Hematopoietic multipotent progenitor cell treated with erythropoietin and hydrocortisone succinate and interleukin-3 and kit ligand, for 8 days (in vitro differentiated cells): ENCODE data around the gene TBATA.
"Not testable (repeated sequence)": the region's sequence is repeated elsewhere in the genome, so short reads cannot be mapped to it uniquely, and the experiment has no call there.

Experiments used
- DNase-seq: peaks from one replicate; pipeline ENCODE4 v3.0.0-alpha.2; 2015

Gene TBATA

DNA sequence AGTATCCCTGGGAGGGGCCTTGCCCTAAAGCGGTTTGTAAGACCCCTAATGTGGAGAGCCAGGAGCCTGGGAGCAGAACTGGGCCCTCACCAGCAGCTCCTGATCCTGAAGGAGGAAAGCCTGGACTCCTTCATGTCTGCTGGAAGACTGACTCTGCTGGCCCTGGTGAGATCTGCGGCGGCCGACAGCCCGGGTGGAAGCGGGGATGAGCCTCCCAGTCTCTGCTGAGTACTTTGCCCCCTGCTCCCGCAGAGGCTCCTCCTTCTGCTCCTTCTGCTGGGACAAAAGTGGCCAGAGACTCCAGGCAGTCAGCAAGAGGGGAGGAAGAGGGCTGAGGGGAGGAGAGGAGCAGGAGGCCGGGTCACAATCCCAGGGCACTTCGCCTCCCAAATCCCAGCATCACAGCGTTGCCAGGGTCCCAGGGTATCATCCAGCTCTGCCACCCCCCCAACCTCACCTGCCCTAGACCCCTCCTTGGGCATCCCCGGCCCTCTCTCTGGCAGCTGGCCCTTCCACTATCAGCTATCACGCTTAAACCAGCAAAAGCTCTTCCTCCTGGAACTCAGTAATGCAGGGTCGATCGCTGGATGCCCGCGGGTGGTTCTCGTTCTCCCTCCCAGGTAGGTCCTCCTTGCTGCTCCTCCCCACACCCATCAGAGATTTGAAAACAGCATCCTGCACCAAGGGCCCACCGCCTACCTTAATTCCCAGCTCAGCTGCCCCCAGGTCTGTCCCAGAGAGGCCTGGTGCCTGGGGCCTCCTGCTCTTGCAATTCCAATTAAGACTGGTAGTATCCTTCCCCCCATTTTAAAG, 7.9 kb downstream of the TBATA start:
- DNase-seq, result no peak

DNA sequence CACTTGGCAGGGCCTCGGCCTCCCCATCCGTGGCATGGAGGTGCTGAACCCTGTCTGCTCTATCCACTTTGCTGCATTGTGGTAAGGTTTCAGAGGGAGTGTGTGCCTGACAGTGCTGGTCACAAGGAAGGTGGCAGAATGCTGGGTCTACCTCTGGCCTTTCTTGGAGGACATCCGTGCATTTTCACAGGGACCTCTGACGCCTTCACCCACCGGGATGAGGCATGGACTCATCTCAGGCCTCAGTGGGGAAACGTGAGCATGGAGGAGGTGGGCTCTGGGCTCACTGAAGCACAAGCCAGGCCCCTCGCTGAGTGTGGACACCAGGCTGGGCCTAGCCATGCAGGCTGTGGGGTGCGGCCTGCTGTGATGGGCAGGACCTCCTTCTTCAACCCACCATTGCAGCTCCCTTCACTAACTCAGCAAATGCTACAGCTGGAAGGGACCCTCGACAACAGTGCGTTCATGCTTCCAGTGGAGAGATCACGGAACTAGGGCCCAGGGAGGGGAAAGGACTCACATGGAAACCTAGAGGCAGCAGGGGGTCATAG, 8.6 kb downstream of the TBATA start:
- no peak for DNase-seq

DNA sequence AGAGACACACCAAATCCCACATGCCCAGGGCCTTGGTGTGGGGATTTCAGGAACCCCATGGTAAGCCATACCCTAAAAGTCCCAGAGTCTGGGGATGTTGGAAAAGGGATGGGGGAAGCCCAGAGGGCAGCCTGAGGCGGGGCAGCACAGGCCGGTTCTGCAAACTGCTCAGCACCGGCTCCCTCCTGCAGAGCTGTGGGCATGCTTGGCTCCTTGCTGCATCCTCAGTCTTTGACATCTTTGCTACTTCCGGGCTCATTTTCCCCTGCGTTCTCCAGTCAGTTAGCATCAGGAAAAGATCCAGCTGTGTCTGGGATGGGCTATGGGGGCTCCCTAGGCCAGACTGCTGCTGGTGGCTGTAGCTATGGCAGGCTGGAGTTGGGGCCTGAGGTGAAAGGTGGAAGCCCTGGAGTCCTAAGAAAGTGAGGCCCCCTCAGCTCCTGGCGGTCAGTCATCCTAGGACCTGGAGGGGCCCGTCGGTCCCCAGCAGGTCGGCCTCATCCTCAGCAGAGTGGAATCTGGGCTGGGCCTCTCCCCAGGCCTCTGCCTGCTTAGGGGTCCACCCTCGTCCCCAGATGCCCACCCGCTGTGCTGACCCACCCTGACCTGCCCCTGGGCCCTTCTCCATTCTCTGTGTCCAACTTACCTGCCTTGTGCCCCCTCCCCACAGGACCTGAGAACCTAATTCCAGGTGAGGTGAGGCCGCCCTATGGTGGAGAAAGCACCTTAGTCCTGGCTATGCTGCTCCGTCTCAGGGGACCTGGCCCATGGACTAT, 9.3 kb downstream of the TBATA start:
- DNase-seq, result no peak

DNA sequence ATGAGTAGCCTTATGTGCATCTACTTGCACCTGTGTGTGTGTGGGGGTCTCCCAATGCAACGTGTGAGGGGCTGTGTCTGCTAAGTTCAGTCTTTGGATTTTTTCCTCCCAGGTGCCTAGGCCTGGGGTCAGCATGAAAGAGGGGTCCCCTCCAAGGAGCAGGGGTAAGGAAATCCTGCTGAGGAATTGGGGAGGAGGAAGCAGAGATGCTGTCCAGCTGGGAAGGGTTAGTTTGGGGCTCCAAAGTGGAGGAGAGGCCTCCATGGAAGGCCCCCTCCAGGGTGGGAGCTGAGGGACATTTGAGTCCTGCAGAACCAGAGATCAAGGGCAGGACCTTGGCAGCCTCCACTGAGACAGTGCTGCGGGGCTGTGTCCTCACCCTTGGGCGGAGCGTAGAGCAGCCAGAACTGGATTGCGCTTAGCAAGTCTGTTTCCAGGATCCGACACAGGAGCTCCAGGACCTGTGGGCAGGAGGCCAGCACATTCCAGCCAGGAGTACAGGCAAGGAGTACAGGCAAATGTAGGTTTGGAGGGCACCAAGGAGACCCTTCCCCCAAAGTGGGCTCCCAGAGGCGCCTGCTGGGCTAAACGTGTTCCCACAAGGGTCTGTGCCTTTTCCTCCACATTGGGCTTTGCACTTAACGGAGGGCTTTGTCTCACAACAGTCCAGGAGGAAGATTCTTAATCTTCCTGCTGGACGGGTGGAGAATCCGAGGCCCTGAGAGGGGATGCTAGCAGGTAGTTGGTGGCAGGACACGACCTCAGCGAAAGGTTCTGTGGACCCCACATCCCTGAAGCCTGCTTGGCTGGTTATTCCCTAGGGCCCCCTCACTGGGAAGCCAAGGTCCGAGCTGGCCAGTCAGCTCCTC, 10.1 kb downstream of the TBATA start:
- DNase-seq, result no peak

DNA sequence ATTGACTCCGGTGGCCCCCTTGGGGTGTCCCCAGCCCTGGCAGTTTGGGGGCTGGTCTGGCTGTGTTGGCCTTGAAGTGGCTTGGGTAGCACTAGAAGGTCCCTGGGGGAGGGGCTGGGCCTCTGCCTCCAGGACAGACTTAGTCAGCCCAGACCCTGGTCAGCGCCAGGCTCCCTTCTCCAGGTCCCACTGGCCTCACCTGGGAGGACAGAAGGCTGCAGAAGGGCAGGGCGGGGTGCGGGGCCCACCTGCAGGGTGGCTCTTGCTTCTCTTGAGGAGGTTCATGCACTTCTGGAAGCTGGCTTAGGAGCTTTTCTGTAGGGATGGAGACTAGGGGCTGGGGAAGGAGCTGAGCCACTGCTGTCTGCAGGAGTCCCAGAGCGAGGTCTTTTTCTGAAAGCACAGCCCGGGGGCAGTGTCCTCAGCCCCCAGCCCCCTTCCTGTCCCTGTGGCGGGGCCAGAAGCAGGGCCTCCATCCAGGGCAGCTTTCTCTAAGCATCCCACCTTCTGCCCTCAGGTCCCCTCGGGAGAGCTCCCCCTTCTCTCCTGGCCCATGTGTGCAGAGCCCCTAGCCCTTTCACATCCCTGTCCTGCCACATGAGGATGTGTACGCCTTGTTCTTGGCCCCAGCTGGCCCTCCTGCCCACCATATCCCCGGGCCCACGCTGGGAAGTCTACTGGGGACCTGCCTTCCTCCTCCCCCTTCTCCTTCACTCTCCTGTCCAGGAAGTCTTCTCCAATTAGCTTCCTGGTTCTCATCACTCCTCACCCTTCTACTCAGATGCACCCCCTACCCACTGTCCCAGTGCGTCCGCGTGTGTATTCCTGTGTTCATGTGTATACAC, 11.0 kb downstream of the TBATA start:
- DNase-seq, result no peak

DNA sequence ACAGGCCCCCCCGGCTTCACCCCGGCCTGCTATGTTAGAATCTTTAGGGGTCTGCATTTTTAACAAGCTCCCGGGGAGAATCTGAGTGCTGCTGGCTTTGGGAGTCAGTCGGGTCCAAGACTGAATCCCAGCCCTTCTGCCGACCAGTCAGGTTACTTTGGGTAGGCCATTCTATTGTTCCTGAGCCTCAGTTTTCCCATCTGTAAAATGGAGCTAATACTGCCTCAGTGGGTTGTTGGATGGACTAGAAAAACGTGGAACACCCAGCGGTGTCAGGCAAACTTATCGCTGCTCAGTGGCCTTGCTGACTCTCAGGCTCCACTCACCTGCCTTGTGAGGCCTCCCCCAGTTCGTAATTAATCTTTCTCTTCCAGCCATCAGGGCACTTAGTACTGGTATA, 11.7 kb downstream of the TBATA start:
- no peak for DNase-seq

DNA sequence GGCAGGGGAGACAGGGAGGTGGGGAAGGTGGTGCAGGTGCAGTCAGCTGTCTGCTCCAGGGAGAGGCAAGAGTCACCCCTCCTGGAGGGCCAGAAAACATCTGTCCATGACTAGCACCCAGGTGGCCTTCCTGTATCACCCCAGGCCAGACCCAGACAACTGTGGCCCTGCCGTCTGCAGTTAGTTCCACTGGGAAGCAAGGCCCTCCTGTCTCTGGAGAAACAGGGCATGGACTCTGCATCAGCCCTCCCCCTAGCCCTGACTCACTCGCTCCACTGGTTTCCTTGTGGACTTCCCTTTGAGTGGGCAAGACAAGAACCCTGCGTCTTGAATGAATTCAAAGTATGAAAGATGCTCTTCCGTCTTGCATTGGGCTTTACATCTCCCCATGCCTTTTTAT, 12.6 kb downstream of the TBATA start:
- no peak for DNase-seq

DNA sequence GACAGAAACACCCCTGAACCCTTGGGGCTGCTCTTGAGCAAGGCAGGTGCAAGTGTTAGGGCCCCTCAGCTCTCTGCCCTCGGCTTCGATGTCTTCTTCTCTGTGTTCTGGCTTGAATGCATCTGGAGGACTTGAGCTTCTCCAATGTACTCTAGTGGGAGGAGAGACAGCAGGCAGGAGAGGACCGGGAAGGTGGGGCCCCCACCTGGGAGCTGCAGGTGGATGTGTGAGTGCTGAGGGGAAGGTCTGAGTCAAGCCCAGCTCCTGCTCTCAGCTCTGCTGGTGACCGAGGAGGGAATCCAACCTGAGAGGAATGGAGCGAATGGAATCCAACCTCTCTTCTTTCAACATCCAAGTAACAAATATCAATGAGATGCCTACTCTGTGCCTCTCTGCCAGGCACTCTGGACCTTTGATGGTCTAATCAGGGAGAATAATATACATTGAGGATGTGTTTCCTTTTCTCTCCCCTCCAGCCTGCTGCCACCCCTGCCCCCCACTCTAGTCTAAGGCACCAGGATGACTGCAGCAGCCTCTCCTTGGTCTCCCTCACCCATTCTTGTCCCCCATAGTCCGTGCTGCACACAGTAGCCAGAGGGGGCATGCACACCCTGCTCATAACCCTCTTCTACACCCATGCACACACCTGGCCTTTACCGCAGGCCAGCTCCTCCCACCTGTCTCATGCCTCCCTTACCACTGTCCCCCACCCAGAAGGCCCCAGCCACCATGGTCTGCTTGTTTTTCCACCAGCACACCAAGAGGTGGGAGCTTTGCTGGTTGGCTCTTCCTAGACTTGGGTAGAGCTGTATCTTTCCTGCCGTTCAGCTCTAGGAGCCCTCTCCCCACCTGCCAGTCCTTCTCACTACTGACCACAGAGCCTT, 13.6 kb downstream of the TBATA start:
- DNase-seq, result no peak

DNA sequence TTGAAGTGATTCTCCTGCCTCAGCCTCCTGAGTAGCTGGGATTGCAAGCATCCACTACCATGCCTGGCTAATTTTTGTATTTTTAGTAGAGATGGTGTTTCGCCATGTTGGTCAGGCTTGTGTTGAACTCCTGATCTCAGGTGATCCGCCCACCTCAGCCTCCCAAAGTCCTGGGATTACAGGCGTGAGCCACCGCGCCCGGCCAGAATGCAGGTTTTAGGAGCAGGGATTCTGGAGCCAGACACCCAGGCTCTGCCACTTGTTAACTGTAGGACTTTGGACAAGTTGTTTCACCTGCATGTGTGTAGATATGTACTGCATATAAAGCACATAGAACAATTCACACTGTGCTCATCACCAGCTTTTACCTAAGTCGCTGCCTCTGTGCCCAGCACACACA, 14.7 kb downstream of the TBATA start:
- DNase-seq, result not testable (repeated sequence)

DNA sequence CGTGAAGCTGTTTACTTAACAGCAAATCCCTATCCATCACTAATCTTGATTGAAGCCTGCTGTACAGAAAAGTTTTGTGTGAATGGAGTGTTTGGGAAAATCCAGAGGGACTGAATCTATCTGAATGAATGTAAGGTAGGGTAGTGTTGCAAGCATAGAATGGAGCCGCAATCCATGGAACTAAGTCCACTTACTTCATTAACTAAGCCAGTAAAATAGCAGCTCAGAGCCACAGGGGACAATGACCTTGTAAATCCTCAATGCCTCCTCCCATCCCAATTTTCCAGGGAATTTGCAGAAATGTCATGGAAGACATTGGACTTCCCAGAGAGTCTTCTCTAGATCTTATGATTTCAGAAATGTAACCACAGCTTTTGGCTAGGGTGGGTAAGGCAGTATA, 15.2 kb downstream of the TBATA start:
- DNase-seq, result no peak

DNA sequence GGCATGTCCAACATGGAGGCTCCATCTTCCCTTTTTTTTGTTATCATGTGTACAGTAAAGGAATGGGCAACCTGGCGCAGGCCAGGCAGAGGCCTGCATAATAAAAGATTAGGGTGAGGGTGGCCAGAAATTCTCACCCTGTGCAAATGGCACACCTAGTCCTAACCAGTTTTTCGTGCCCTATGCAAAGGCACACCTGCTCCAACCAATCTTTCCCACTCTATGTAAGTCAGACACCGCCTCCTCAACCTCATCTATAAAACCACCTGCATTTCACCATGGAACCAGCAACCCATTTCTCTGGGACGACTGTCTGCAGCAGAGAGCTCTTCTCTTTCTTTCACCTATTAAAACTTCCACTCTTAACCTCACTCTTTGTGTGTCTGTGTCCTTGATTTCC, 16.1 kb downstream of the TBATA start:
- DNase-seq, result no peak

DNA sequence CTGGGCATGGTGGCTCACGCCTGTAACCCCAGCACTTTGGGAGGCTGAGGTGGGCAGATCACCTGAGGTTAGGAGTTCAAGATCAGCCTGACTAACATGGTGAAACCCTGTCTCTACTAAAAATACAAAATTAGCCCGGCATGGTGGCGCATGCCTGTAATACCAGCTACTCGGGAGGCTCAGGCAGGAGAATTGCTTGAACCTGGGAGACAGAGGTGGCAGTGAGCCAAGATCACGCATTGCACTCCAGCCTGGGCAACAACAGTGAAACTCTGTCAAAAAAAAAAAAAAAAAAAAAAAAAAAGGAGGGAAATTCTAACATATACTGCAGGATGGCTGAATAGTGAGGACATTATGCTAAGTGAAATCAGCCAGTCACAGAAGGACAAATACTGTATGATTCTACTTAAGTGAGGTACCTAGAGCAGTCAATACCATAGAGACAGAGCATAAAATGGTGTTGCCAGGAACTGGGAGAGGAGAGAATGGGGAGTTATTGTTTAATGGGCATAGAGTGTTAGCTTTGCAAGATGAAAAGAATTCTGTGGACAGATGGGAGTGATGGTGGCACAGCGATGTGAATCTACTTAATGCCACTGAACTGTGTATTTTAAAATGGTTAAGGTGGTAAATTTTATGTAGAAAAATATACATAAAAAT, 17.0 kb downstream of the TBATA start:
- DNase-seq, result not testable (repeated sequence)

DNA sequence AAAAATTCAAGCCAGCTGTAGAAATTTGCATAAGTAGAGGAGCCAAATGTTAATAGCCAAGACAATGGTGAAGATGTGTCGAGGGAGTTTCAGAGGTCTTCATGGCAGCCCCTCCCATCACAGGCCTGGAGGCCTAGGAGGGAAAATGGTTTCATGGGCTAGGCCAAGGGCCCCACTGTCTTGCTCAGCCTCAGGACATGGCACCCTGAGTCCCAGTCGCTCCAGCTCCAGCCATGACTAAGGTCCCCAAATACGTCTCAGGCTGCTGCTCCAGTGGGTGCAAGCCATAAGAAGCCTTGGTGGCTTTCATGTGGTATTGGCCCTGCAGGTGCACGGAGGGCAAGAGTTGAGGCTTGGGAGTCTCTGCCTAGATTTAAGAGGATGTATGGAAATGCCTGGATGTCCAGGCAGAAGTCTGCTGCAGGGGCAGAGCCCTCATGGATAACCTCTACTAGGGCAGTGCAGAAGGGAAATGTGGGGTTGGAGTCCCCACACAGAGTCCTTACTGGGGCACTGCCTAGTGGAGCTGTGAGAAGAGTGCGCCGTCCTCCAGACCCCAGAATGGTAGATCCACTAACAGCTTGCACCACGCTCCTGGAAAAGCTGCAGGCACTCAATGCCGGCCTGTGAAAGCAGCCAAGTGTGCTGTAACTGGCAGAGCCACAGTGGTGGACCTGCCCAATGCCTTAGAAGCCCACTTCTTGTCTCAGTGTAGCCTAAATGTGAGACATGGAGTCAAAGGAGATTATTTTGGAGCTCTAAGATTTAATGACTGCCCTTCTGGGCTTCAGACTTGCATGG, 19.2 kb downstream of the TBATA start:
- no peak for DNase-seq

DNA sequence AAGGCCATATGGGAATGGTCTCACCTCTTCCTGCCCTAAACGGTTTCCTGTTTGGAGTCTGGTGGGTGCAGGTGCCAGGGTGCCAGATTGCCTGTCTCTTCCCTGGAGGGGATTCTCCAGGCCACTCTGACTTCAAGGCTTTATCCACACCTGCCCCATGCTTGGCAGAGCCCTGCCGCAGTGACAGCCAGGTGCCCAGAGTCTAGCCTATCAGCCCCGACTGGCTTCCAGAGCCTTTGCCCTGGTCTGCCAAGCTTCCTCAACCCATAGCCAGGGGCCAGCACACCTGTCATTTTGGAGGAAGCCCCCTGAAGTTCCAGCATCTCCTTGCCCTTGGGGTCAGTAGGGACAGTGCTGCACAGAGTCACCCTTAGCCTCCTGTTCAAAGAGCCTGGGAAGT, 21.6 kb downstream of the TBATA start:
- no peak for DNase-seq

DNA sequence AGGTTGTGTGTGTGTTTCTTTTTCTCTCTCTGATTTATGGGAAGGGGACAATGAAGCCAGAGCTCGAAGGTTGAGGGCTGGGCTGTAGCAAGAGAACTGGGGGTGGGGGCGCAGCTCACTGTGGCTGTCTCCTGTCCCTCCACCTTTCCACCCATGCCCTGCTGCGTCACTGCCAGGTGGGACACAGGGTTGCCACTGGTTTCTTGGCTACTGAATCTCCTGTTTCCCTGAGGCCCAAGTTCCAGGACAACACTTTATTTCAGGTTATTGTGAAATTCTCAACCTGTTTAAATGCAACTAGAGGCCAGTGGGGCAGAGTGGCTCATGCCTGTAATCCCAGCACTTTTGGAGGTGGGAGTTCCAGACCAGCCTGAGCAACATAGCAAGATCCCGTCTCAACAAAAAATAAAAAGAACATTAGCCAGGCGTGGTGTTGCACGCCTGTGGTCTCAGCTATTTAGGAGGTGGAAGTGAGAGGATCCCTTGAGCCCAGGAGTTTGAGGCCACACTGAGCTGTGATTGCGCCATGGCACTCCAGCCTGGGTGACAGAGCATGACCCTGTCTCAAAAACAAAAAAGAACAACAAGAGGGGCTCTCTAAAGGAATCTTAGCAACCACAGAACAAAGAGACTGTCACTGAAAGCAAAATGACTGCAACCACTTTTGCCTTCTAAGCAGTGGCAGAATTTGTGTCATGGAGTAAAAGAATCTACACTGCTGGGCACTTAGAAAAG, 22.6 kb downstream of the TBATA start:
- DNase-seq, result no peak

DNA sequence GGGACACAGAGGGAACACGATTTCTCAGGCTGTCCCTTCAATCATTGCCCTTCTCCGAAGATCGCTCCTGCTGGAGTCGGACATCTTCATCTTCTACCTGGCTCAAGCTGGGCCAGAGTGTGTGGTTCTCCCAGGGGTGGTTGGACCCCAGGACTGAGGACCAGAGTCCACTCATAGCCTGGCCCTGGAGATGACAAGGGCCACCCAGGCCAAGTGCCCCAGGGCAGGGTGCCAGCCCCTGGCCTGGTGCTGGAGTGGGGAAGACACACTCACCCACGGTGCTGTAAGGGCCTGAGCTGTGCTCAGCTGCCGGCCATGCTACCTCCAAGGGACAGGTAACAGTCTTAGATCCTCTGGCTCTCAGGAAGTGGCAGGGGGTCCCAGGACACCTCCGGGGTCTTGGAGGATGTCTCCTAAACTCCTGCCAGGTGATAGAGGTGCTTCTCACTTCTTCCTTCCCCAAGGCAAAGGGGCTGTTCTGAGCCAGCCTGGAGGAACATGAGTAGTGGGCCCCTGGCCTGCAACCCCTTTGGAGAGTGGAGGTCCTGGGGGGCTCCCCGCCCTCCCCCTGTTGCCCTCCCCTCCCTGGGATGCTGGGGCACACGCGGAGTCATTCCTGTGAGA, 23.3 kb downstream of the TBATA start:
- DNase-seq, result no peak

DNA sequence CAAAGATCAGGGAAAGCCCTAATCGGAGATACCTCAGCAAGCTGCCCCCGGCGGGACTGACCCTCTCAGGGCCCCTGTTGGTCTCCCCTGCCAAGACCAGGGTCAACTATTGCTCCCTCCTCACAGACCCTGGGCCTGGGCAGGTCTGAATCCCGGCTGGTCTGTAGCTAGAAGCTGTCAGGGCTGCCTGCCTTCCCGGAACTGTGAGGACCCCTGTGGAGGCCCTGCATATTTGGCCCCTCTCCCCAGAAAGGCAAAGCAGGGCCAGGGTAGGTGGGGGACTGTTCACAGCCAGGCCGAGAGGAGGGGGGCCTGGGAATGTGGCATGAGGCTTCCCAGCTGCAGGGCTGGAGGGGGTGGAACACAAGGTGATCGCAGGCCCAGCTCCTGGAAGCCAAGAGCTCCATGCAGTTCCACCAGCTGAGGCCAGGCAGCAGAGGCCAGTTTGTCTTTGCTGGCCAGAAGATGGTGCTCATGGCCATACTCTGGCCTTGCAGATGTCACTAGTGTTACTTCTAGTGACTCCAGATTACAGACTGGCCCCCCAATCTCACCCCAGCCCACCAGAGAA, 24.1 kb downstream of the TBATA start:
- DNase-seq, result no peak

DNA sequence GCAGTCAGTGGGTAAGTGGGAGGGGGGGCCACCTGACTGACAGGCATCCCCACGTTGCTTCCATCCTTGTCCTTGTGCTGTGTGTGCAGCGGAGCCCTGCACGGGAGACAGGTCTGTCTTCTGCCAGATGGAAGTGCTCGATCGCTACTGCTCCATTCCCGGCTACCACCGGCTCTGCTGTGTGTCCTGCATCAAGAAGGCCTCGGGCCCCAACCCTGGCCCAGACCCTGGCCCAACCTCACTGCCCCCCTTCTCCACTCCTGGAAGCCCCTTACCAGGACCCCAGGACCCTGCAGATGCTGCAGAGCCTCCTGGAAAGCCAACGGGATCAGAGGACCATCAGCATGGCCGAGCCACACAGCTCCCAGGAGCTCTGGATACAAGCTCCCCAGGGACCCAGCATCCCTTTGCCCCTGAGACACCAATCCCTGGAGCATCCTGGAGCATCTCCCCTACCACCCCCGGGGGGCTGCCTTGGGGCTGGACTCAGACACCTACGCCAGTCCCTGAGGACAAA, 24.8 kb downstream of the TBATA start:
- no peak for DNase-seq
